GM13976 (cell line): ENCODE measurements around the gene KLF7.
A peak's percentile ranks its signal among the peaks of the same experiment; 100 is the strongest.

Experiments
- DNase-seq: peaks from one replicate; pipeline ENCODE4 v3.0.0; 2012; ENCODE audit warnings: low spot score
- CTCF ChIP-seq: IDR thresholded peaks from 2 replicates; pipeline ENCODE4 v1.5.1; 2012; ENCODE audit warnings: borderline replicate concordance, mild to moderate bottlenecking; ENCODE audit not compliant: insufficient read depth; ENCODE audit errors: extremely low read depth, missing control alignments, control extremely low read depth
- in situ Hi-C: fragments of 300-500 bp; cut with MboI; formaldehyde crosslinking; loops from one replicate; pipeline ENCODE4 v1.12.0; 2022; ENCODE audit warnings: low sequenced_read_pairs, mixed read lengths, inconsistent platforms; ENCODE audit not compliant: unreplicated experiment

The KLF7 gene

GRCh38 chr2:207073801-207074678 lies 91.7 kb downstream of the KLF7 start:
- no peak for TF ChIP-seq CTCF
- in situ Hi-C loops, result no loop called here
- DNase-seq, result peak; percentile 35

- TF ChIP-seq CTCF, result no peak
- in situ Hi-C loops, result no loop called here
These were observed 92.3 kb downstream of the KLF7 start for GRCh38 chr2:207073412-207073800.

GRCh38 chr2:207072571-207072970 lies 93.2 kb downstream of the KLF7 start:
- in situ Hi-C loops, result no loop called here
- no peak for TF ChIP-seq CTCF
- no peak for DNase-seq

More at GRCh38 chr2:207073412-207073800, 92.3 kb downstream of the KLF7 start:
- DNase-seq, result peak; percentile 15

- no peak for TF ChIP-seq CTCF
- in situ Hi-C loops, result no loop called here
- DNase-seq, result peak; percentile 33
These were observed 93.9 kb downstream of the KLF7 start for GRCh38 chr2:207071820-207072219.

- no peak for DNase-seq
- in situ Hi-C loops, result no loop called here
- TF ChIP-seq CTCF, result no peak
These were observed 98.3 kb downstream of the KLF7 start for GRCh38 chr2:207067473-207067872.

- DNase-seq, result no peak
- in situ Hi-C loops, result no loop called here
- TF ChIP-seq CTCF, result no peak
These were observed 98.8 kb downstream of the KLF7 start for GRCh38 chr2:207066791-207067460.
